ENCODE results near the gene TMPRSS3. TPM values are rescaled to one million over a fixed set of nuclear protein-coding genes. Genes with fewer than 3 reads are reported as not detected.

TMPRSS3 gene
- total RNA-seq, 8 experiments from 2014 or later = 0.07 to 0.33 (median 0.14) TPM; not detected in 1

- Histone ChIP-seq H3K27ac (no peak within 1 kb of the TSS), H3K4me3 (no peak within 1 kb of the TSS), H3K4me1 (replicated peaks in 1 of 2) (peaks cover 0 to 3% of the 10 kb centered on the region in 2 donors)
- 31 to 94% (median 83%) methylated on average over 3 to 12 of the region's 21 CpGs; no CpG with 5 or more reads in 3 of the 10 experiments for WGBS, 10 experiments
- in situ Hi-C loops (cut with MboI; ENCODE audit: low pct_unique_long_range_greater_than_20kb in 2 of 9, low sequenced_read_pairs in 9 of 9, unreplicated experiment in 9 of 9) = no loop called here
- no peak for ATAC-seq (replicated peaks in 6 of 8)
These were observed 7.9 kb upstream of the TMPRSS3 start, which contains the start of gene UBASH3A for GRCh38 chr21:42403611-42404231. Gene UBASH3A, plus strand, starts transcription at chr21:42403902. Its CDS starts 44 bp downstream, at chr21:42403946.

- in situ Hi-C loops (cut with MboI; ENCODE audit: low pct_unique_long_range_greater_than_20kb in 2 of 9, low sequenced_read_pairs in 9 of 9, unreplicated experiment in 9 of 9) = no loop called here
- no peak overlapping the region for H3K27ac ChIP-seq
These were observed 6.0 kb upstream of the TMPRSS3 start for GRCh38 chr21:42401820-42402251.

GRCh38 chr21:42401154-42401553 lies 5.3 kb upstream of the TMPRSS3 start:
- no peak for ATAC-seq (replicated peaks in 6 of 8)
- WGBS, 10 experiments = 0 to 75% (median 15%) methylated on average over 1 to 3 of the region's 3 CpGs; no CpG with 5 or more reads in 3 of the 10 experiments
- no peak overlapping the region for H3K27ac ChIP-seq
- H3K4me1 ChIP-seq (replicated peaks in 1 of 2) = peaks cover 9 to 12% of the 10 kb centered on the region in 2 donors
- H3K4me3 ChIP-seq = no peak overlapping the region
- in situ Hi-C loops (cut with MboI; ENCODE audit: low pct_unique_long_range_greater_than_20kb in 2 of 9, low sequenced_read_pairs in 9 of 9, unreplicated experiment in 9 of 9) = no loop called here

More at GRCh38 chr21:42401820-42402251, 6.0 kb upstream of the TMPRSS3 start:
- no peak for ATAC-seq (replicated peaks in 6 of 8)
- Histone ChIP-seq H3K4me1 (replicated peaks in 1 of 2) (peaks cover 8 to 9% of the 10 kb centered on the region in 2 donors), H3K4me3 (no peak overlapping the region)
- WGBS, 10 experiments = 39 to 92% (median 58%) methylated on average over 2 of the region's 2 CpGs; no CpG with 5 or more reads in 1 of the 10 experiments

GRCh38 chr21:42400525-42400924 lies 4.7 kb upstream of the TMPRSS3 start:
- H3K4me3 ChIP-seq = no peak overlapping the region
- in situ Hi-C loops (cut with MboI; ENCODE audit: low pct_unique_long_range_greater_than_20kb in 2 of 9, low sequenced_read_pairs in 9 of 9, unreplicated experiment in 9 of 9) = no loop called here
- no peak overlapping the region for H3K27ac ChIP-seq
- peak in 3 of 8 experiments; percentile 56 to 97 (median 92) for ATAC-seq (replicated peaks in 6 of 8)
- WGBS, 10 experiments = 0 to 100% (median 44%) methylated on average over 1 to 4 of the region's 4 CpGs; no CpG with 5 or more reads in 2 of the 10 experiments
- H3K4me1 ChIP-seq (replicated peaks in 1 of 2) = peaks cover 9 to 12% of the 10 kb centered on the region in 2 donors

GRCh38 chr21:42398436-42399028 lies 2.7 kb upstream of the TMPRSS3 start:
- no peak for ATAC-seq (replicated peaks in 6 of 8)
- no peak overlapping the region for H3K4me3 ChIP-seq
- in situ Hi-C loops (cut with MboI; ENCODE audit: low pct_unique_long_range_greater_than_20kb in 2 of 9, low sequenced_read_pairs in 9 of 9, unreplicated experiment in 9 of 9) = no loop called here
- peaks cover 9 to 12% of the 10 kb centered on the region in 2 donors for H3K4me1 ChIP-seq (replicated peaks in 1 of 2)
- H3K27ac ChIP-seq = no peak overlapping the region
- WGBS, 10 experiments = 38 to 100% (median 60%) methylated on average over 1 to 8 of the region's 12 CpGs; no CpG with 5 or more reads in 3 of the 10 experiments

- WGBS, 10 experiments = 13 to 87% (median 80%) methylated on average over 2 to 5 of the region's 14 CpGs; no CpG with 5 or more reads in 2 of the 10 experiments
- ATAC-seq (replicated peaks in 6 of 8) = no peak
- Histone ChIP-seq H3K4me1 (replicated peaks in 1 of 2) (peaks cover 9 to 12% of the 10 kb centered on the region in 2 donors), H3K4me3 (no peak overlapping the region), H3K27ac (no peak overlapping the region)
- in situ Hi-C loops (cut with MboI; ENCODE audit: low pct_unique_long_range_greater_than_20kb in 2 of 9, low sequenced_read_pairs in 9 of 9, unreplicated experiment in 9 of 9) = no loop called here
These were observed 2.0 kb upstream of the TMPRSS3 start for GRCh38 chr21:42397746-42398394.

- Histone ChIP-seq H3K27ac (peak overlapping the region; percentile 39 to 50), H3K4me3 (no peak overlapping the region), H3K4me1 (replicated peaks in 1 of 2) (peaks cover 9 to 12% of the 10 kb centered on the region in 2 donors)
- ATAC-seq (replicated peaks in 6 of 8) = peak in 5 of 8 experiments; percentile 56 to 97 (median 93)
- in situ Hi-C loops (cut with MboI; ENCODE audit: low pct_unique_long_range_greater_than_20kb in 2 of 9, low sequenced_read_pairs in 9 of 9, unreplicated experiment in 9 of 9) = no loop called here
- WGBS, 10 experiments = 29 to 93% (median 70%) methylated on average over 2 to 14 of the region's 19 CpGs; no CpG with 5 or more reads in 2 of the 10 experiments
These were observed 1.2 kb upstream of the TMPRSS3 start for GRCh38 chr21:42396799-42397745.

- Histone ChIP-seq H3K4me1 (replicated peaks in 1 of 2) (peaks cover 9 to 12% of the 10 kb centered on the region in 2 donors), H3K27ac (no peak overlapping the region), H3K4me3 (no peak overlapping the region)
- ATAC-seq (replicated peaks in 6 of 8) = no peak
- in situ Hi-C loops (cut with MboI; ENCODE audit: low pct_unique_long_range_greater_than_20kb in 2 of 9, low sequenced_read_pairs in 9 of 9, unreplicated experiment in 9 of 9) = no loop called here
- 60 to 100% (median 85%) methylated on average over 2 to 11 of the region's 11 CpGs; no CpG with 5 or more reads in 1 of the 10 experiments for WGBS, 10 experiments
These were observed 550 bp downstream of the TMPRSS3 start for GRCh38 chr21:42395302-42395701.

- 0 to 92% (median 75%) methylated on average over 2 to 8 of the region's 8 CpGs; no CpG with 5 or more reads in 1 of the 10 experiments for WGBS, 10 experiments
- in situ Hi-C loops (cut with MboI; ENCODE audit: low pct_unique_long_range_greater_than_20kb in 2 of 9, low sequenced_read_pairs in 9 of 9, unreplicated experiment in 9 of 9) = no loop called here
- Histone ChIP-seq H3K4me1 (replicated peaks in 1 of 2) (peaks cover 22 to 25% of the 10 kb centered on the region in 2 donors), H3K4me3 (no peak overlapping the region), H3K27ac (no peak overlapping the region)
- no peak for ATAC-seq (replicated peaks in 6 of 8)
These were observed 2.4 kb downstream of the TMPRSS3 start for GRCh38 chr21:42393443-42393950.

GRCh38 chr21:42392731-42393442 lies 3.0 kb downstream of the TMPRSS3 start:
- in situ Hi-C loops (cut with MboI; ENCODE audit: low pct_unique_long_range_greater_than_20kb in 2 of 9, low sequenced_read_pairs in 9 of 9, unreplicated experiment in 9 of 9) = no loop called here
- WGBS, 10 experiments = 40 to 97% (median 83%) methylated on average over 1 to 16 of the region's 17 CpGs; no CpG with 5 or more reads in 1 of the 10 experiments
- no peak overlapping the region for H3K27ac ChIP-seq
- no peak overlapping the region for H3K4me3 ChIP-seq
- ATAC-seq (replicated peaks in 6 of 8) = no peak
- H3K4me1 ChIP-seq (replicated peaks in 1 of 2) = peaks cover 24 to 25% of the 10 kb centered on the region in 2 donors

- in situ Hi-C loops (cut with MboI; ENCODE audit: low pct_unique_long_range_greater_than_20kb in 2 of 9, low sequenced_read_pairs in 9 of 9, unreplicated experiment in 9 of 9) = no loop called here
- ATAC-seq (replicated peaks in 6 of 8) = peak in 1 of 8 experiments; percentile 12
- 0 to 100% (median 68%) methylated on average over 1 to 4 of the region's 5 CpGs; no CpG with 5 or more reads in 2 of the 10 experiments for WGBS, 10 experiments
- Histone ChIP-seq H3K4me1 (replicated peaks in 1 of 2) (peaks cover 23 to 25% of the 10 kb centered on the region in 2 donors), H3K27ac (no peak overlapping the region), H3K4me3 (no peak overlapping the region)
These were observed 4.6 kb downstream of the TMPRSS3 start for GRCh38 chr21:42391297-42391696.
